NCI-H1436 treated with DMSO at 0.1 percent for 48 hours (cell line): ENCODE data around the gene MCRIP1.
A peak's percentile ranks its signal among the peaks of the same experiment; 100 is the strongest.

Source experiments
- DNase-seq: peaks from one replicate; lab custom pipeline; 2025; lab: John Stamatoyannopoulos, UW

Gene MCRIP1

GRCh38 chr17:81833160-81833920 lies at the start of gene MCRIP1:
MCRIP1 (minus strand) TSS chr17:81833291; CDS start chr17:81824506, 8,785 bp downstream.
- DNase-seq, result peak; percentile 52

- no peak for DNase-seq
Measured at GRCh38 chr17:81879121-81879520, 46.0 kb upstream of the MCRIP1 start.

- DNase-seq, result no peak
Measured at GRCh38 chr17:81878294-81878693, 45.2 kb upstream of the MCRIP1 start.

GRCh38 chr17:81877569-81877968 lies 44.5 kb upstream of the MCRIP1 start:
- no peak for DNase-seq

GRCh38 chr17:81871387-81872230 lies 38.5 kb upstream of the MCRIP1 start:
- DNase-seq, result peak; percentile 49

GRCh38 chr17:81870981-81871386 lies 37.9 kb upstream of the MCRIP1 start, which contains the start of gene ARHGDIA:
ARHGDIA (minus strand) TSS chr17:81871337; CDS start chr17:81869930, 1,407 bp downstream.
- no peak for DNase-seq

- DNase-seq, result no peak
Measured at GRCh38 chr17:81870131-81870980, 37.3 kb upstream of the MCRIP1 start.

- DNase-seq, result no peak
Measured at GRCh38 chr17:81869221-81870130, 36.4 kb upstream of the MCRIP1 start.

GRCh38 chr17:81868674-81869220 lies 35.7 kb upstream of the MCRIP1 start:
- no peak for DNase-seq

- no peak for DNase-seq
Measured at GRCh38 chr17:81867991-81868673, 35.0 kb upstream of the MCRIP1 start.

- DNase-seq, result no peak
Measured at GRCh38 chr17:81867170-81867990, 34.3 kb upstream of the MCRIP1 start.

GRCh38 chr17:81866440-81867169 lies 33.5 kb upstream of the MCRIP1 start:
- no peak for DNase-seq

- no peak for DNase-seq
Measured at GRCh38 chr17:81865733-81866439, 32.8 kb upstream of the MCRIP1 start.

GRCh38 chr17:81865358-81865732 lies 32.3 kb upstream of the MCRIP1 start:
- no peak for DNase-seq

GRCh38 chr17:81863833-81864768 lies 31.0 kb upstream of the MCRIP1 start:
- DNase-seq, result no peak

GRCh38 chr17:81863123-81863675 lies 30.1 kb upstream of the MCRIP1 start:
- DNase-seq, result no peak
